Endothelial cell of umbilical vein (primary cell): ENCODE measurements around the gene ALG6. TPM values are rescaled to one million over a fixed set of nuclear protein-coding genes. Genes with fewer than 3 reads are reported as not detected.

Source experiments
- Bru-seq: library from RNA; stranded (reverse); fragments of 400-500 nt; gene quantifications from one replicate; lab custom pipeline; 2021; lab: Mats Ljungman, UMichigan
- BruChase-seq, 2 experiments: library from RNA; stranded (reverse); fragments of 400-500 nt; gene quantifications; one replicate each; lab custom pipeline; 2021; lab: Mats Ljungman, UMichigan
- BruUV-seq: library from RNA; stranded (reverse); fragments of 400-500 nt; replicated peaks from 2 replicates; lab custom pipeline; 2021; lab: Mats Ljungman, UMichigan
- CTCF ChIA-PET: fragments of 300-600, 350-600 bp; sonication (Branson Sonifier 250); formaldehyde crosslinking; loops from one replicate; lab custom pipeline; 2021; ENCODE audit warnings: antibody characterized with exemption, inconsistent platforms; lab: Charles Lee
- POLR2A ChIA-PET: fragments of 300-600, 350-600 bp; sonication (Branson Sonifier 250); formaldehyde crosslinking; loops from one replicate; lab custom pipeline; 2021; ENCODE audit warnings: antibody characterized with exemption, inconsistent platforms; lab: Charles Lee
- DNase-seq: peaks from one replicate; pipeline ENCODE4 v3.0.0-alpha.2; 2011; ENCODE audit warnings: low read depth, low spot score
- FAIRE-seq: peaks from 2 replicates; lab custom pipeline; 2011; peaks lifted over from hg19 to GRCh38; lab: Jason Lieb, UNC
- H2AFZ ChIP-seq: 2 replicates; pipeline ENCODE4 v1.6.0; 2012; ENCODE audit warnings: low read depth, low read length, control low read depth, inconsistent platforms
- H3K27ac ChIP-seq: 2 replicates; pipeline ENCODE4 v1.5.1; 2011; ENCODE audit warnings: low read depth, mild to moderate bottlenecking, control low read depth, low read length, moderate library complexity; ENCODE audit not compliant: insufficient read depth
- H3K27me3 ChIP-seq, 2 experiments: 2 replicates each; pipeline versions ENCODE4 v1.6.0 to v1.6.1; 2011; ENCODE audit warnings: low read length in 2 of 2, mixed read lengths in 1 of 2; ENCODE audit not compliant: control insufficient read depth in 2 of 2, insufficient read depth in 2 of 2
- H3K36me3 ChIP-seq, 2 experiments: 2 replicates in 1 of 2; 3 replicates in 1 of 2; pipeline ENCODE4 v1.5.1; 2011; ENCODE audit warnings: low read length in 2 of 2, mild to moderate bottlenecking in 1 of 2, moderate library complexity in 1 of 2; ENCODE audit not compliant: control insufficient read depth in 2 of 2, insufficient read depth in 2 of 2; ENCODE audit errors: extremely low read depth in 1 of 2
- H3K4me1 ChIP-seq: 3 replicates; pipeline ENCODE4 v1.5.1; 2011; ENCODE audit warnings: mild to moderate bottlenecking, low read length; ENCODE audit not compliant: control insufficient read depth, insufficient read depth; ENCODE audit errors: extremely low read depth
- H3K4me2 ChIP-seq: 2 replicates; pipeline ENCODE4 v1.6.1; 2011; ENCODE audit warnings: low read length, control low read depth, mixed read lengths; ENCODE audit not compliant: insufficient read depth
- H3K4me3 ChIP-seq, 3 experiments: fragments of 200-600 bp in 1 of 3; sonication (generic), shearing (Covaris generic) in 1 of 3; replicated peaks in 1 of 3; 2 replicates each; pipeline ENCODE4 v1.5.1; 2011 to 2016; ENCODE audit warnings: control low read depth in 3 of 3, low read length in 3 of 3, mild to moderate bottlenecking in 2 of 3, inconsistent platforms in 1 of 3, low read depth in 1 of 3, moderate library complexity in 1 of 3; ENCODE audit not compliant: insufficient read depth in 1 of 3
- H3K79me2 ChIP-seq: 2 replicates; pipeline ENCODE4 v1.6.0; 2012; ENCODE audit warnings: low read length, inconsistent platforms; ENCODE audit not compliant: control insufficient read depth, insufficient read depth
- H3K9ac ChIP-seq: replicated peaks from 2 replicates; pipeline ENCODE3; 2011; ENCODE audit warnings: low read length, control low read depth; ENCODE audit not compliant: insufficient read depth; ENCODE audit errors: extremely low read depth
- H3K9me1 ChIP-seq: replicated peaks from 3 replicates; pipeline ENCODE4 v1.6.0; 2011; ENCODE audit warnings: mild to moderate bottlenecking, low read length; ENCODE audit not compliant: control insufficient read depth, insufficient read depth; ENCODE audit errors: extremely low read depth
- H3K9me3 ChIP-seq: replicated peaks from 2 replicates; pipeline ENCODE4 v1.5.1; 2012; ENCODE audit warnings: low read length, inconsistent platforms; ENCODE audit not compliant: control insufficient read depth, insufficient read depth
- H4K20me1 ChIP-seq: replicated peaks from 2 replicates; pipeline ENCODE3; 2011; ENCODE audit warnings: mild to moderate bottlenecking, low read length; ENCODE audit not compliant: control insufficient read depth, insufficient read depth; ENCODE audit errors: extremely low read depth
- CTCF ChIP-seq, 2 donors: IDR thresholded peaks; 1 replicate in 1 of 2; 2 replicates in 1 of 2; pipeline ENCODE4 v1.5.1; 2011; ENCODE audit warnings: low read length in 2 of 2, mild to moderate bottlenecking in 2 of 2, moderate library complexity in 2 of 2, control low read depth in 1 of 2, inconsistent platforms in 1 of 2, low read depth in 1 of 2; ENCODE audit not compliant: insufficient read depth in 1 of 2; ENCODE audit errors: extremely low read depth in 1 of 2
- EZH2 ChIP-seq: IDR thresholded peaks from 2 replicates; pipeline ENCODE4 v1.6.1; 2012; ENCODE audit warnings: borderline replicate concordance, low read depth, mild to moderate bottlenecking, moderate library complexity, low read length, inconsistent platforms; ENCODE audit not compliant: severe bottlenecking
- FOS ChIP-seq: IDR thresholded peaks from 2 replicates; pipeline ENCODE4 v1.6.1; 2011; ENCODE audit warnings: mild to moderate bottlenecking, low read length, moderate library complexity, borderline replicate concordance; ENCODE audit not compliant: insufficient read depth
- GATA2 ChIP-seq: IDR thresholded peaks from 2 replicates; pipeline ENCODE4 v1.7.0; 2011; ENCODE audit warnings: low read depth, mild to moderate bottlenecking, moderate library complexity, mixed read lengths, low read length; ENCODE audit not compliant: insufficient read length, insufficient read depth
- JUN ChIP-seq: IDR thresholded peaks from 2 replicates; pipeline ENCODE4 v1.6.1; 2011; ENCODE audit warnings: borderline replicate concordance, low read depth; ENCODE audit not compliant: insufficient read length, insufficient read depth
- MAX ChIP-seq: IDR thresholded peaks from 2 replicates; pipeline ENCODE4 v1.6.1; 2011; ENCODE audit not compliant: insufficient read depth, insufficient read length
- MYC ChIP-seq: IDR thresholded peaks from one replicate; pipeline ENCODE4 v1.6.1; 2011; ENCODE audit warnings: mild to moderate bottlenecking, low read depth, low read length
- POLR2A ChIP-seq: IDR thresholded peaks from 2 replicates; pipeline ENCODE4 v1.6.1; 2012; ENCODE audit warnings: low read depth, mild to moderate bottlenecking, control low read depth, low read length
- POLR2AphosphoS5 ChIP-seq: IDR thresholded peaks from 2 replicates; pipeline ENCODE4 v1.6.1; 2012; ENCODE audit warnings: low read depth, mild to moderate bottlenecking, control low read depth, low read length, moderate library complexity; ENCODE audit not compliant: insufficient read depth
- dilution Hi-C: fragments of 300-500 bp; cut with MboI; formaldehyde crosslinking; loops from one replicate; pipeline ENCODE4 v1.15.0; 2019; ENCODE audit warnings: low sequenced_read_pairs; ENCODE audit not compliant: extremely low pct_ligation_motif_present
- intact Hi-C: fragments of 100-400 bp; cut with micrococcal nuclease; formaldehyde crosslinking; loops from one replicate; pipeline ENCODE4 v1.10.0; 2022
- long read RNA-seq: library from polyadenylated mRNA; stranded (forward); transcript quantifications from one replicate; pipeline ENCODE4 v2.0.0, GENCODE V29; 2021
- polyA minus RNA-seq, 3 experiments: library from RNA; depleted of rRNA, polyadenylated mRNA; stranded (reverse); fragments of >200 nt; gene quantifications; 1 replicate in 1 of 3; 2 replicates in 2 of 3; pipeline ENCODE4 v1.2.3, GENCODE V29; 2011
- polyA plus RNA-seq, 4 experiments: library from polyadenylated mRNA; depleted of rRNA in 3 of 4; stranded (reverse) in 3 of 4; unstranded in 1 of 4; fragments of >200 nt; gene quantifications; 2 replicates each; pipeline versions ENCODE4 v1.2.1 to v1.2.3, GENCODE V29; 2011 to 2012; ENCODE audit warnings: missing spikeins in 1 of 4
- total RNA-seq: library from RNA; stranded (reverse); gene quantifications from 2 replicates; pipeline ENCODE4 v1.2.3, GENCODE V29; 2021

Gene ALG6
- total RNA-seq, result 14.4 and 17.3 TPM in 2 replicates
- 8.7 and 14.4 TPM in 2 replicates for polyA plus RNA-seq
- 8.1 and 8.8 TPM in 2 replicates for polyA plus RNA-seq (2011; cell fraction: cytosol; rRNA removed)
- polyA plus RNA-seq (2011; cell fraction: nucleus; rRNA removed), result 26.6 and 37.5 TPM in 2 replicates
- polyA plus RNA-seq (2012), result 13.4 and 15.6 TPM in 2 replicates
- 9.4 and 12.5 TPM in 2 replicates for polyA minus RNA-seq
- 4.8 TPM for polyA minus RNA-seq (2011; cell fraction: cytosol; rRNA and poly(A)+ RNA removed)
- polyA minus RNA-seq (2011; cell fraction: nucleus; rRNA and poly(A)+ RNA removed), result 13.6 and 24.5 TPM in 2 replicates
- percentile 60 among the genes with signal in this experiment for Bru-seq, nascent RNA
- percentile 61 among the genes with signal in this experiment for BruChase-seq, experiment 1, labeled RNA remaining after a 6-hour chase
- percentile 69 among the genes with signal in this experiment for BruChase-seq, experiment 2, labeled RNA remaining after a 2-hour chase
- long read RNA-seq, transcript ALG6-202 (15 exons, 3,371 nt), result major isoform, 51 of 74 reads
- long read RNA-seq, partial matches to known transcripts, result 6 of 74 reads
- long read RNA-seq, other reads (novel, unspliced or antisense), result 15 of 74 reads

DNA sequence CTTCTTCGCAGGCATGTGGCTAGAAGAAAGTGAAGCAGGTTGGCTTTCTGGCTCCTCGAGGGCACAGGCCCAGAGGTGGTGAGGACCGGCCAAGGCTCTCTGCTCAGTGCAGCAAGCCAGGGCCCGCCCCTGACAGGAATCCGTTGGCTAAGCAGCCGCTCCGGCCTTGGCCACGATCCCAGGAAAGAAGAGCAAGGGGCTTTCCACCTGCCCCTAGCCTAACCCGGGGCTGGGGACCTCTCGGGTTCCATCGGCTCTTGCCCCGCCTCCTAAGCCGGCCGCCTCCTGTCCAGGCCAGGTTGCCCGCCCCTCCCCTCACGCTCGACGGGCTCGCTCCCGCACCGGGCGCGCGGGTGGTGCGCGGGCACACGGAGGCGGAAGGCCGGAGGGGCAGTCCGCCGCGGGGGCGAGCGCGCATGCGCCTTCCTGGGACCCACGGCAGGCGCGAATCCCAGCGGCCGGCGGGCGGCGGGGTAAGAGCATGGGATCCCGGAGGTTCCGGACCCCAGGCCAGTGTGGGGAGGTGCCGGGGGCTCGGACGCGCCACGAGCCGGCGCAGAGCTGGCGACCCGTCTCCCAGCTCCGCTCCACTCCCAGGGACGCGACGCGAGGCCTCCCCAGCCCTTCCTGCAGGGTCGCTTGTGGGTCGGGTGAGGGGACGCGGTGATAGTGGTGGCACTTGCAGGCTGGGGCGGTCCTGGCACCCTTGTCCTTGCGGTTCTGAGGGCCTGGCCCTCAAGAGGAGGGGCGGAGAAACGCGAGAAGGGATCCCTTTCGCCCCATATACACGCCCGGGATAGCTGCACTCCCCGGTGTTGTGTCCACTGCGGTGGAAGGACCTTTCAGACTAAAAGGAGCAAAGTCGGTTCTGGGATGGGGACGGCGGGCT, at the start of gene ALG6:
Gene ALG6, plus strand, starts transcription at position 413 of the 889 bp plus-strand sequence. CDS start 3,351 bp downstream, outside the sequence.
- CTCF ChIA-PET, result interaction anchor here (0.6 kb wide), 1 partner anchor 35 kb away, joined by 4 read pairs; no protein-coding TSS in a partner anchor

More for the DNA sequence above, at the start of gene ALG6:
- POLR2A ChIA-PET, result no interaction called here
- no peaks in the 10 kb centered on the region for H3K79me2 ChIP-seq
- no peaks in the 10 kb centered on the region for H3K27me3 ChIP-seq
- intact Hi-C loops, result loop anchor here (1.0 to 5.0 kb wide), 4 partner anchors 39 to 156 kb away; partner anchors contain the start of genes EFCAB7 and ITGB3BP
- dilution Hi-C loops, result no loop called here
- TF ChIP-seq MYC, result no peak
- no peak for TF ChIP-seq GATA2
- TF ChIP-seq JUN, result no peak
- TF ChIP-seq EZH2, result no peak
- TF ChIP-seq CTCF (IDR thresholded peaks at IDR 0.05; ENCODE audit: extremely low read depth in 1 of 2, insufficient read depth in 1 of 2, low read depth in 1 of 2, low read length in 2 of 2), result no peak
- no peak for TF ChIP-seq MAX
- TF ChIP-seq POLR2A, result peak; percentile 88
- TF ChIP-seq POLR2AphosphoS5, result peak; percentile 89
- TF ChIP-seq FOS, result no peak
- peaks cover 10% of the 10 kb centered on the region for H3K4me1 ChIP-seq
- H3K4me3 ChIP-seq, result peak within 1 kb of the TSS; percentile 29 to 92 (median 65)
- peaks cover 3% of the 10 kb centered on the region for H3K9me1 ChIP-seq
- DNase-seq (peak; percentile 95), FAIRE-seq (peak; percentile 64)
- peak within 1 kb of the TSS; percentile 68 for H3K9ac ChIP-seq
- peaks cover 0 to 3% of the 10 kb centered on the region in 2 experiments for H3K36me3 ChIP-seq
- no peaks in the 10 kb centered on the region for H4K20me1 ChIP-seq
- no TSS peak for BruUV-seq
- peak within 1 kb of the TSS; percentile 83 for H3K4me2 ChIP-seq
- H3K27ac ChIP-seq, result no peak within 1 kb of the TSS
- H3K9me3 ChIP-seq, result no peaks in the 10 kb centered on the region
- peak within 1 kb of the TSS; percentile 92 for H2AFZ ChIP-seq
